ENCODE results near the gene ST7. TPM values are rescaled to one million over a fixed set of nuclear protein-coding genes. Genes with fewer than 3 reads are reported as not detected.

ST7 gene
- total RNA-seq, 1 donor from 2014 or later: 17.0 TPM

DNA sequence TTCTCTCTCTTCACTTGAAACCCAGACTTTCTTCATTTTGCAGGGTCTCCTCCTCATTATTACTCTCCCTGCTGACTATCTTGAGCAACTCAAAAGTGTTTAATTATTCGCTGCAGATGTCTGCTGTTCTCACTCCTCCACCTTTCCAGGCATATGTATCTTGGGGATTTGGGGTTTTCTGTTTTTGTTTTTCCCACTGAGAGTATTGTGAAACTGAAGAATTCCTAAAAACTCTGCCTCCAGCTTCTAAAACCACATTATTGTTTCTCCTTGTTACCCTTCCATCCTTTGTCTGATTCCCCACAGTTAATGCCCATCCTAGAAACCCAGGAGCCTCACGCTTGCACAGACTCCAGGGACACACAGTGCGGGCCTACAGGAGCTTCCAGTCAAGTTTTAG lies 318.3 kb downstream of the ST7 start:
- no peak for DNase-seq (ENCODE audit: low read depth)
- Histone ChIP-seq H3K27me3 (ENCODE audit: control insufficient read depth, insufficient read depth, low read length) (no peaks in the 10 kb centered on the region), H3K36me3 (ENCODE audit: control insufficient read depth, insufficient read depth, low read length) (no peaks in the 10 kb centered on the region), H3K4me3 (ENCODE audit: low read depth, low read length) (no peak overlapping the region)
- TF ChIP-seq, protein P1, sequence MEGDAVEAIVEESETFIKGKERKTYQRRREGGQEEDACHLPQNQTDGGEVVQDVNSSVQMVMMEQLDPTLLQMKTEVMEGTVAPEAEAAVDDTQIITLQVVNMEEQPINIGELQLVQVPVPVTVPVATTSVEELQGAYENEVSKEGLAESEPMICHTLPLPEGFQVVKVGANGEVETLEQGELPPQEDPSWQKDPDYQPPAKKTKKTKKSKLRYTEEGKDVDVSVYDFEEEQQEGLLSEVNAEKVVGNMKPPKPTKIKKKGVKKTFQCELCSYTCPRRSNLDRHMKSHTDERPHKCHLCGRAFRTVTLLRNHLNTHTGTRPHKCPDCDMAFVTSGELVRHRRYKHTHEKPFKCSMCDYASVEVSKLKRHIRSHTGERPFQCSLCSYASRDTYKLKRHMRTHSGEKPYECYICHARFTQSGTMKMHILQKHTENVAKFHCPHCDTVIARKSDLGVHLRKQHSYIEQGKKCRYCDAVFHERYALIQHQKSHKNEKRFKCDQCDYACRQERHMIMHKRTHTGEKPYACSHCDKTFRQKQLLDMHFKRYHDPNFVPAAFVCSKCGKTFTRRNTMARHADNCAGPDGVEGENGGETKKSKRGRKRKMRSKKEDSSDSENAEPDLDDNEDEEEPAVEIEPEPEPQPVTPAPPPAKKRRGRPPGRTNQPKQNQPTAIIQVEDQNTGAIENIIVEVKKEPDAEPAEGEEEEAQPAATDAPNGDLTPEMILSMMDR (IDR thresholded peaks at IDR 0.05; ENCODE audit: insufficient read depth, low read length, poor library complexity, severe bottlenecking): no peak

DNA sequence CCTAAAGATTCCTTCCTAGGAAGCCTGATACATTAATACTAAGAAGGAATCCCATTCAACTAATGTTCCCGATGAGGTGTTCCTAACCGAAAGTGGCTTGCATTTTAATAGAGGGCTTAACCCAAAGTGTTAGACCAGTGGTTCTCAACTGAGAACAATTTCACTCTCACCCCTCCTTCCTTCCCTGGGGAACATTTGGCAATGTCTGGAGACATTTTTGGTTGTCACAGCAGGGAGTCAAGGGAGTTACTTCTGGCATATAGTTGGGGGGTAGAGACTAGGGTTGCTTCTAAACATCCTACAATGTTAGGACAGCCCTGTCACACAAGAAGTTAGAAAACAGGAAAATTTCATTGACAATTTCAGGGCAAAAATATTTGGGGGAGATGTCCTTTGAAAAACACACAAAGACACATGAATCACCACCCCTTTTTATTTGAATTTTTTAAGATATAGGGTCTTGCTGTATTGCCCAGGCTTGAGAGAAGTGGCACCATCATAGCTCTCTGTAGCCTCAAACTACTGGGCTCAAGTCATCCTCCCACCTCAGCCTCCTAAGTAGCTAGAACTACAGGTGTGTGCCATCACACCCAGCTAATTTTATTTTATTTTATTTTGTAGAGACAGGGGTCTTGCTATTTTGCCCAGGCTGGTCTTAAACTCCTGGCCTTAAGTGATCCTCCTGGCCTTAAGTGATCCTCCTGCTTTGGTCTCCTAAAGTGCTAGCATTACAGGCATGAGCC lies 318.9 kb downstream of the ST7 start:
- H3K36me3 ChIP-seq (ENCODE audit: control insufficient read depth, insufficient read depth, low read length): no peaks in the 10 kb centered on the region
- no peaks in the 10 kb centered on the region for H3K27me3 ChIP-seq (ENCODE audit: control insufficient read depth, insufficient read depth, low read length)
- TF ChIP-seq, protein P1 (IDR thresholded peaks at IDR 0.05; ENCODE audit: insufficient read depth, low read length, poor library complexity, severe bottlenecking): no peak
- no peak for DNase-seq (ENCODE audit: low read depth)
- H3K4me3 ChIP-seq (ENCODE audit: low read depth, low read length): no peak overlapping the region

DNA sequence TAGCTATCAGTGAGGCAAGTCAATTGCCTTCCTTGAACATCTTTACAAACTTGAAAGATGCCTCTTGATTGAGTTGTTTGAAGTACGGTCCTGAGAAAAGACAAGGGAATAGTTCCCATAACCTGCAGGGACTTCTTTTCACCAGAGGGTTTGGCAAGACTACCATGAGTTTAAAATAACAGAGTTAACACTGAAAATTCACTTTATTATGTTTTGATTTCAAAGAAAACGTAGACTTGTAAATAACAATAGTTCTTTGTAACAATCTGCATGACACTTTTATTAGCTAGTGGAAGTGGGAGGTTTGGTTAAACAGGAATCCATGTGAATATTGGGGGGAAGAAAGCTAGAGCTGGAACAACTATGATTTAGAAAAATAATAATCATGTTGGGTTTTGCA lies 320.0 kb downstream of the ST7 start:
- TF ChIP-seq, protein P1 (IDR thresholded peaks at IDR 0.05; ENCODE audit: insufficient read depth, low read length, poor library complexity, severe bottlenecking): no peak
- H3K4me3 ChIP-seq (ENCODE audit: low read depth, low read length): no peak overlapping the region
- no peaks in the 10 kb centered on the region for H3K36me3 ChIP-seq (ENCODE audit: control insufficient read depth, insufficient read depth, low read length)
- DNase-seq (ENCODE audit: low read depth): no peak
- no peaks in the 10 kb centered on the region for H3K27me3 ChIP-seq (ENCODE audit: control insufficient read depth, insufficient read depth, low read length)

DNA sequence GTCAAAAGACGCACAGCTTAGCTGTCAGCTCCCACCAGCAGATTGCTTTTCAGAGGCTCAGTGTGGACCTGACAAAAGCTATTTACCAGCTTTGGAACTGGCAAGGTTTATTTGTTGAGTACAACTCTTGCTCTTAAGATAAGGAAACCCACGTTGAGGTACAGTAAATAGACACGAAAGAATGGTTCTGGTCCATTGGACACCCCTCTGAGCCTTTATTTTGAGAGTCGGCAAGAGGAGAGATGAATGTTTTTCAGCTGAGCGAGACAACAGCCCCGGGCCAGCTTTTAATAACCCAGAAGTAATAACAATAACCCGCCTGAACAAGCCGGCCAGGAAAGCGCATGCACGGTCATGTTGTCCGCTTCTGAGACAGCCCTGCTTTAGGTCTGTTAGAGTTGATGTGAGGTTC lies 320.5 kb downstream of the ST7 start:
- H3K36me3 ChIP-seq (ENCODE audit: control insufficient read depth, insufficient read depth, low read length): no peaks in the 10 kb centered on the region
- TF ChIP-seq, protein P1 (IDR thresholded peaks at IDR 0.05; ENCODE audit: insufficient read depth, low read length, poor library complexity, severe bottlenecking): no peak
- no peaks in the 10 kb centered on the region for H3K27me3 ChIP-seq (ENCODE audit: control insufficient read depth, insufficient read depth, low read length)
- no peak for DNase-seq (ENCODE audit: low read depth)
- H3K4me3 ChIP-seq (ENCODE audit: low read depth, low read length): no peak overlapping the region

DNA sequence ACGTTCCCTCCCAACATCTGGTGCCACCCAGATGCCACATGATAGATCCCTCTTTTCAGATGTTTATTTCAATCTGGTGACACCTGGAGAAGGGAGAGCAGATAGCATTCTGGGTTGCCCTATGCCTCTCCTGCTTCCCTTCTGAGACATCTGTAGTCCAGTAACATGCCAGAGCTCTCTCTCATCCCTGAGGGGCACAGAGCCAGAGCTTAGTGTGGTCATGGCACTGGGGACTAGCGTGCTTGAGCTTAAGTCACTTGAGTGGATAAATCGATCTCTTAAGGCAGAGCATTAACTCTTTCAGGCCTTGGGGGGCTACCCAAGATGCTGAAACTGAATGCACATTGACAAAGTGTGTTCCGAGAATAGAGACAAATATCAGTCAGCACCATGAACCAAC lies 321.6 kb downstream of the ST7 start:
- DNase-seq (ENCODE audit: low read depth): no peak
- no peaks in the 10 kb centered on the region for H3K27me3 ChIP-seq (ENCODE audit: control insufficient read depth, insufficient read depth, low read length)
- TF ChIP-seq, protein P1 (IDR thresholded peaks at IDR 0.05; ENCODE audit: insufficient read depth, low read length, poor library complexity, severe bottlenecking): no peak

DNA sequence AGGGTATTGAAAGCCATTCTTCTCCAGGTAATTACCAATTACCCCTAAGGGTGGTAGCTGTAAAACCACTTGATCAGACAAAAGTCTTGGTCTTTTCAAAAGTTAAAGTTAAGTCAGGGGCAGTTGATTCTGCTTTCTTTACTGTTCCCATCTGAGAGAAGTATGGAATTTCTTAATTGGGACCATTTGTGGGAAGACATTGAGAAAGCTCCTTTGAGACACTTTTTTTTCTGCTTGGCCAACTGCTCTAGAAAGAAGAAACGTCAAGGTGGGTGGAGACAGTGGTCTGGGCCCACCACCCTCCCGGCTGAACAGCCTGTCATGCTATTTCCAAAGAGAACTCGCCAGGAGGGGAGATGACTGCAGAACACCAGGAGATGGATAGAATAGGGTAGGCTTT lies 324.3 kb downstream of the ST7 start:
- DNase-seq (ENCODE audit: low read depth): no peak
- Histone ChIP-seq H3K4me3 (ENCODE audit: low read depth, low read length) (no peak overlapping the region), H3K27me3 (ENCODE audit: control insufficient read depth, insufficient read depth, low read length) (no peaks in the 10 kb centered on the region), H3K36me3 (ENCODE audit: control insufficient read depth, insufficient read depth, low read length) (no peaks in the 10 kb centered on the region)
- TF ChIP-seq, protein P1 (IDR thresholded peaks at IDR 0.05; ENCODE audit: insufficient read depth, low read length, poor library complexity, severe bottlenecking): no peak

More for the DNA sequence above, 321.6 kb downstream of the ST7 start:
- Histone ChIP-seq H3K36me3 (ENCODE audit: control insufficient read depth, insufficient read depth, low read length) (no peaks in the 10 kb centered on the region), H3K4me3 (ENCODE audit: low read depth, low read length) (no peak overlapping the region)

All from kidney epithelial cell (primary cell).